Activated CD8-positive, alpha-beta T cell treated with anti-CD3 and anti-CD28 coated beads for 36 hours (primary cell): ENCODE results near the gene SMIM45.

Experiments used
- ATAC-seq: fragments of 200-7000 bp; cut with Tn5 transposase; one replicate; pipeline ENCODE4 v1.10.0; 2021; ENCODE audit warnings: mild to moderate bottlenecking, moderate library complexity
- CTCF ChIA-PET: fragments of 350-600 bp; sonication (Branson Sonifier 250); formaldehyde crosslinking; loops from one replicate; lab custom pipeline; 2021; ENCODE audit warnings: antibody characterized with exemption; lab: Charles Lee
- POLR2A ChIA-PET: fragments of 350-600 bp; sonication (Branson Sonifier 250); formaldehyde crosslinking; loops from one replicate; lab custom pipeline; 2021; ENCODE audit warnings: antibody characterized with exemption; lab: Charles Lee
- DNase-seq: peaks from one replicate; pipeline ENCODE4 v3.0.0-alpha.2; 2020
- H3K27ac Mint-ChIP-seq: one replicate; pipeline ENCODE4 v1.8.0; 2021; ENCODE audit warnings: mild to moderate bottlenecking, mixed read lengths
- H3K27me3 Mint-ChIP-seq: one replicate; pipeline ENCODE4 v1.8.0; 2021; ENCODE audit warnings: mixed read lengths
- H3K36me3 Mint-ChIP-seq: one replicate; pipeline ENCODE4 v1.8.0; 2021; ENCODE audit warnings: low read depth, mixed read lengths
- H3K4me1 Mint-ChIP-seq: one replicate; pipeline ENCODE4 v1.8.0; 2021; ENCODE audit warnings: low read depth, mixed read lengths
- H3K4me3 Mint-ChIP-seq: one replicate; pipeline ENCODE4 v1.8.0; 2021; ENCODE audit warnings: mild to moderate bottlenecking, moderate library complexity, mixed read lengths
- H3K9me3 Mint-ChIP-seq: one replicate; pipeline ENCODE4 v1.8.0; 2021; ENCODE audit warnings: mixed read lengths
- intact Hi-C: fragments of 100-400 bp; cut with micrococcal nuclease; formaldehyde crosslinking; loops from one replicate; pipeline ENCODE4 v1.10.0; 2022
- TF ChIP-seq, protein P1 (sequence below): fragments of 200-600 bp; IDR thresholded peaks from one replicate; pipeline ENCODE4 v1.8.0; 2022; ENCODE audit warnings: antibody characterized with exemption, mild to moderate bottlenecking

SMIM45 gene

DNA sequence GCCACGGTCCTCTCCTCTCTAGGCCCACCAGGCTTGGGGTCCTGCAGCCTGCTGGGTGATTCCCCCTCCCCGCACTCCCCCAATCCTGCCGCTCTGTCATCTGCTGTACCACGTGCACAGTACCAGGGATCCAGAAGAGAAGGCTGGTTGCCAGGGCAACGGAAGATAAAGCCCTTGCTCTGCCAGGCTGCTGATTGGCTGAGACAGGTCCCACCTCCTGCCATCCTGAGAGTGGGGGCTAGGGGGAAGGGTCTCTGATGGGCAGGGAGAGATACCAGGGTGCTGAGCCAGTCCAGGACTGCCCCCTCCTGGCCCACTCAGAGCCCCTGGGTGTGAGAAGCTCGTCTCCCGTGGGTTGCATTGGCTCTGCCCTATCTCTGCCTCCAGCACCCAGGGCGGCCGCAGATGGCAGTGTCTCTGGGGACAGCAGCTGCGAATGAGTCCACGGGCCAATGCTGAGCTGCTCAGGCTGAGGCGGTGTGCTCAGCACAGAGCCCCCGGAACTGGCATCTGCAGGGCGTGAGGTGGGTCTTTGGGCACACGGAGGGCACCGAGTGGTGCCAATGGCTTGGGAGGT is at the start of gene SMIM45:
SMIM45 (plus strand) TSS at position 253 of the 577 bp plus-strand sequence.
- ATAC-seq (no peak), DNase-seq (no peak)
- TF ChIP-seq, protein P1, sequence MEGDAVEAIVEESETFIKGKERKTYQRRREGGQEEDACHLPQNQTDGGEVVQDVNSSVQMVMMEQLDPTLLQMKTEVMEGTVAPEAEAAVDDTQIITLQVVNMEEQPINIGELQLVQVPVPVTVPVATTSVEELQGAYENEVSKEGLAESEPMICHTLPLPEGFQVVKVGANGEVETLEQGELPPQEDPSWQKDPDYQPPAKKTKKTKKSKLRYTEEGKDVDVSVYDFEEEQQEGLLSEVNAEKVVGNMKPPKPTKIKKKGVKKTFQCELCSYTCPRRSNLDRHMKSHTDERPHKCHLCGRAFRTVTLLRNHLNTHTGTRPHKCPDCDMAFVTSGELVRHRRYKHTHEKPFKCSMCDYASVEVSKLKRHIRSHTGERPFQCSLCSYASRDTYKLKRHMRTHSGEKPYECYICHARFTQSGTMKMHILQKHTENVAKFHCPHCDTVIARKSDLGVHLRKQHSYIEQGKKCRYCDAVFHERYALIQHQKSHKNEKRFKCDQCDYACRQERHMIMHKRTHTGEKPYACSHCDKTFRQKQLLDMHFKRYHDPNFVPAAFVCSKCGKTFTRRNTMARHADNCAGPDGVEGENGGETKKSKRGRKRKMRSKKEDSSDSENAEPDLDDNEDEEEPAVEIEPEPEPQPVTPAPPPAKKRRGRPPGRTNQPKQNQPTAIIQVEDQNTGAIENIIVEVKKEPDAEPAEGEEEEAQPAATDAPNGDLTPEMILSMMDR: no peak
- no peaks in the 10 kb centered on the region for H3K9me3 Mint-ChIP-seq
- peaks cover 16% of the 10 kb centered on the region for H3K4me1 Mint-ChIP-seq
- H3K4me3 Mint-ChIP-seq: no peak within 1 kb of the TSS
- H3K27ac Mint-ChIP-seq: no peak within 1 kb of the TSS
- no peaks in the 10 kb centered on the region for H3K27me3 Mint-ChIP-seq
- POLR2A ChIA-PET: interaction anchor here (1.1 to 1.4 kb wide), 2 partner anchors 8 to 139 kb away, joined by 4 read pairs; partner anchors contain the start of gene NDUFA6
- no peaks in the 10 kb centered on the region for H3K36me3 Mint-ChIP-seq
- intact Hi-C loops: no loop called here
- CTCF ChIA-PET: no interaction called here

DNA sequence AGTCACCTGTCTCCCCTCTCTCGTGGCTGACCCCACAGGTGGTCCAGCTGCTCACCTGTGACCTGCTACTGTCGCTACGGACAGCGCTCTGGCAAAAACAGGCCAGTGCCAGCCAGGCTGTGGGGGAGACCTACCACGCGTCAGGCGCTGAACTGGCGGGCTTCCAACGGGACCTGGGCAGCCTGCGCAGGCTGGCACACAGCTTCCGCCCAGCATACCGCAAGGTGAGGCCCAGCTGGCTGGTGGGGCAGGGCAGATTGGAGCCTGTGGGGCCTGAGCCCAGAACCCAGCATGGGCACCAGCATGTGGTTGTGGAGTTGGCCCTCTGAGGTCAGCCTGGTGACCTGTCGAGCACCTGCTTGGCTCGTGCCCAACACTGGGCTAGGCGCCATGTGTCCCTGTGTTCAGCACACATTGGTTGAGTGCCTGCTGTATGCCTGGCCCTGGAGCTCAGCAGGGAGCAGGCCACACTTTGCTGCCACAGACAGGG is 49.0 kb upstream of the SMIM45 start:
- TF ChIP-seq, protein P1: no peak
- DNase-seq (no peak), ATAC-seq (no peak)
- POLR2A ChIA-PET: interaction anchor here (0.6 to 1.8 kb wide), 4 partner anchors 13 to 90 kb away, joined by 3 to 5 read pairs (median 3); no protein-coding TSS in a partner anchor
- Mint-ChIP-seq H3K4me3 (no peak overlapping the region), H3K9me3 (no peaks in the 10 kb centered on the region), H3K27me3 (no peaks in the 10 kb centered on the region), H3K36me3 (peaks cover 19% of the 10 kb centered on the region), H3K4me1 (peaks cover 8% of the 10 kb centered on the region), H3K27ac (no peak overlapping the region)
- CTCF ChIA-PET: interaction anchor here (0.8 to 1.1 kb wide), 2 partner anchors 38 to 42 kb away, joined by 3 to 4 read pairs; no protein-coding TSS in a partner anchor
- intact Hi-C loops: no loop called here

DNA sequence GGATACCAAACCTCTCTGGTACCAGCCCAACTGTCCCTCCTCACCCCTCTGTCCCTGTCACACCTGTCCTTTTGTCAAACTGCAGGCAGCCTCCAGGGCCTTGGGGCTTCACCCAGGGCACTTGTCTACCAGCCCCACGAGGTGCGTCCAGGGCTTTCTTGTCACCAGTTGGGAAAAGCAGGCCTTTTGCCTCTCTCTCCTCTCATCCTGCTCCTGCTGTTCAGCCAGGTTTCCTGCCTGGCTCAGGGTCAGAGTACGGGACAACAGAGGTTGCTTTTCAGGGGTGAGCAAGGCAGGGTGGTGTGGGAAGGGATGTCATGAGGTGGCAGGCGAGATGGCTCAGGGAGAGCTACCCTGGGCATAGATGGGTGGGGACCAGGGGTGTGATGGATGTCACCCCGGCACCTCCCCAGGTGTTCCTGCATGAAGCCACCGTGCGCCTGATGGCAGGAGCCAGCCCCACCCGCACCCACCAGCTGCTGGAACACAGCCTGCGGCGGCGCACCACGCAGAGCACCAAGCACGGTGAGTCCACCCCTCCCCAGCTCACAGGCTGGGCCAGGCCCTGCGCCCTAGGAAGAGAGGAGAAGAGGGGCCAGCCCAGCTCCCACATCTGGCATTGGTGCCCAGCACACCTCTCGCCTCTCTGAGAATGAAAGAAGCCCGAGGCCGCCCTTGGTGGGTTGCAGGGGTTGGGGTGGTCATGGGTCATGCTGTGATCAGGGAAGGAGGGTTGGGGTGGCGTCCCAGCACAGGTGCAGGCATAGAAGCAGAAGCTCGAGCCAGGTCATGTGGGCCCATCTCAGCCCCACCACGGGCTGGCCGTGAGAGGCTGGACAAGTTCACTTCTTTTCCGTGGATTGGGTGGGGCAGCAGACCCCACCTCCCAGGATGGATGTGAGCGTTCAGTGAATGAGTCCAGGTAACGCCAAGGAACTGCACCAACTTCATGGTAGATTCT is 47.2 kb upstream of the SMIM45 start:
- TF ChIP-seq, protein P1: no peak
- peaks cover 22% of the 10 kb centered on the region for H3K4me1 Mint-ChIP-seq
- H3K36me3 Mint-ChIP-seq: peaks cover 12% of the 10 kb centered on the region
- ATAC-seq (no peak), DNase-seq (no peak)
- intact Hi-C loops: no loop called here
- peaks cover 3% of the 10 kb centered on the region for H3K27me3 Mint-ChIP-seq
- CTCF ChIA-PET: interaction anchor here (1.2 to 1.3 kb wide), 3 partner anchors 15 to 238 kb away, joined by 3 read pairs; no protein-coding TSS in a partner anchor
- H3K27ac Mint-ChIP-seq: no peak overlapping the region
- no peak overlapping the region for H3K4me3 Mint-ChIP-seq
- no peaks in the 10 kb centered on the region for H3K9me3 Mint-ChIP-seq
- POLR2A ChIA-PET: interaction anchor here (0.8 to 1.7 kb wide), 3 partner anchors 11 to 26 kb away, joined by 3 to 4 read pairs (median 3); no protein-coding TSS in a partner anchor

DNA sequence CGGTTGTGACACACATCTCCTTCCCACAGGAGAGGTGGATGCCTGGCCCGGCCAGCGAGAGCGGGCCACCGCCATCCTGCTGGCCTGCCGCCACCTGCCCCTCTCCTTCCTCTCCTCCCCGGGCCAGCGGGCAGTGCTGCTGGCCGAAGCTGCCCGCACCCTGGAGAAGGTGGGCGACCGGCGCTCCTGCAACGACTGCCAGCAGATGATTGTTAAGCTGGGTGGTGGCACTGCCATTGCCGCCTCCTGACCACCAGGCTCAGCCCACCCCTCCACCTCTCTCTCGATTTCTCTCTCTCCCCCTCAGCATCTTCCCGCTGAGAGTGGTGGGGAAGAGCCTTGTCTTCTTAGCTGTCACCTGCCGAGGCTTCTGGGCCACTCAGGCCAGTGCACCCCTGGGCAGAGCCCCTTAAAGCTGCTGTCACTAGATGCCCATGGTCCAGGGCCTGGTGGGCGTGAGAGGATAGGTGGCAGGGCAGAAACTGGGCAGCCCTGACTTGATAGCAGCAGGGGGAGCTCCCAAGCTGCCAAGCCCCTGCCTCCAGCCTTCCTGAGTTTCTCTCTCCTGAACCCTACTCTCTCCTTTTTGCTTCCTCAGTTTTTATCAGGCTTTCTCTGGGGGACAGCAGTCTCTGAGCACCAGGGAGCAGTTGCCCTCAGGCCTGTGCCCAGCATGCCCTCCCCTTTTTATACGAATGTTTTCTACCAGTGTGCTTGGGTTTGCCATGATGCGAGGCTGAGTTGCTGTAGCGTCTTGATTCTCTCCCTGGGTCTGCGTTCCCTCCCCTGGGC is 46.3 kb upstream of the SMIM45 start:
- Mint-ChIP-seq H3K36me3 (peaks cover 7% of the 10 kb centered on the region), H3K4me3 (no peak overlapping the region), H3K27ac (no peak overlapping the region), H3K4me1 (peaks cover 22% of the 10 kb centered on the region), H3K27me3 (peaks cover 5% of the 10 kb centered on the region), H3K9me3 (no peaks in the 10 kb centered on the region)
- CTCF ChIA-PET: interaction anchor here (1.2 kb wide), 2 partner anchors 16 to 20 kb away, joined by 3 read pairs; no protein-coding TSS in a partner anchor
- ATAC-seq (no peak), DNase-seq (no peak)
- TF ChIP-seq, protein P1: no peak
- POLR2A ChIA-PET: interaction anchor here (1.7 kb wide), 1 partner anchor 20 kb away, joined by 4 read pairs; no protein-coding TSS in a partner anchor
- intact Hi-C loops: no loop called here
